ENCODE data around the gene BCAS1.

- TF ChIP-seq CTCF (IDR thresholded peaks at IDR 0.05) (no peak), POLR2A (IDR thresholded peaks at IDR 0.05) (no peak)
Measured at GRCh38 chr20:54100563-54100962, 30.2 kb upstream of the BCAS1 start.

All from adrenal gland (tissue), 5 donors.